NCI-H2081 treated with DMSO at 0.1 percent for 48 hours (cell line): ENCODE results near the gene C16orf90.
"Not testable (repeated sequence)": the region's sequence is repeated elsewhere in the genome, so short reads cannot be mapped to it uniquely, and the experiment has no call there.

Experiments
- DNase-seq: peaks from one replicate; lab custom pipeline; 2025; lab: John Stamatoyannopoulos, UW

C16orf90 gene

GRCh38 chr16:3513892-3514583 lies 18.7 kb upstream of the C16orf90 start:
- DNase-seq: no peak

- no peak for DNase-seq
Measured at GRCh38 chr16:3511286-3512180, 16.2 kb upstream of the C16orf90 start.

- no peak for DNase-seq
Measured at GRCh38 chr16:3510416-3510815, 15.1 kb upstream of the C16orf90 start.

- no peak for DNase-seq
Measured at GRCh38 chr16:3509470-3509928, 14.2 kb upstream of the C16orf90 start.

GRCh38 chr16:3508736-3509135 lies 13.4 kb upstream of the C16orf90 start:
- no peak for DNase-seq

GRCh38 chr16:3503523-3503922 lies 8.2 kb upstream of the C16orf90 start:
- DNase-seq: no peak

- no peak for DNase-seq
Measured at GRCh38 chr16:3501783-3502400, 6.6 kb upstream of the C16orf90 start.

- DNase-seq: not testable (repeated sequence)
Measured at GRCh38 chr16:3501412-3501761, 6.1 kb upstream of the C16orf90 start.

- DNase-seq: no peak
Measured at GRCh38 chr16:3498988-3499387, 3.7 kb upstream of the C16orf90 start.

- no peak for DNase-seq
Measured at GRCh38 chr16:3497771-3498170, 2.5 kb upstream of the C16orf90 start.

- DNase-seq: no peak
Measured at GRCh38 chr16:3496386-3496785, 1.1 kb upstream of the C16orf90 start.

- DNase-seq: no peak
Measured at GRCh38 chr16:3494386-3494973, 809 bp downstream of the C16orf90 start.

GRCh38 chr16:3492356-3492755 lies 2.9 kb downstream of the C16orf90 start:
- DNase-seq: no peak

GRCh38 chr16:3490911-3491629 lies 4.2 kb downstream of the C16orf90 start:
- DNase-seq: no peak

- no peak for DNase-seq
Measured at GRCh38 chr16:3488801-3489200, 6.5 kb downstream of the C16orf90 start.

- no peak for DNase-seq
Measured at GRCh38 chr16:3487521-3488410, 7.5 kb downstream of the C16orf90 start.

- no peak for DNase-seq
Measured at GRCh38 chr16:3486506-3487215, 8.6 kb downstream of the C16orf90 start.

GRCh38 chr16:3485821-3486505 lies 9.3 kb downstream of the C16orf90 start:
- DNase-seq: no peak

GRCh38 chr16:3485097-3485745 lies 10.1 kb downstream of the C16orf90 start:
- DNase-seq: no peak
